H1 (cell line): ENCODE data around the gene ING1. TPM values are rescaled to one million over a fixed set of nuclear protein-coding genes. Genes with fewer than 3 reads are reported as not detected.

ENCODE experiments used
- CTCF ChIA-PET: fragments of 300-600 bp; sonication (Branson Sonifier 250); formaldehyde crosslinking; loops from one replicate; lab custom pipeline; 2021; ENCODE audit not compliant: partially characterized antibody; lab: Charles Lee
- POLR2A ChIA-PET: fragments of 300-600 bp; sonication (Branson Sonifier 250); formaldehyde crosslinking; loops from one replicate; lab custom pipeline; 2021; ENCODE audit warnings: inconsistent platforms; ENCODE audit not compliant: partially characterized antibody; lab: Charles Lee
- DNase-seq, 2 experiments: peaks; one replicate each; pipeline versions ENCODE4 v3.0.0 to v3.0.0-alpha.2; 2010 to 2022; ENCODE audit warnings: low spot score in 2 of 2, low read depth in 1 of 2, mixed read lengths in 1 of 2
- FAIRE-seq: peaks from 2 replicates; lab custom pipeline; 2011; peaks lifted over from hg19 to GRCh38; lab: Jason Lieb, UNC
- H2AFZ ChIP-seq: 2 replicates; pipeline ENCODE4 v1.8.1; 2012; ENCODE audit warnings: low read length, inconsistent platforms
- H2AK5ac ChIP-seq: 2 replicates; pipeline ENCODE4 v1.6.1; 2013; ENCODE audit warnings: low read depth, low read length
- H2BK120ac ChIP-seq: replicated peaks from 2 replicates; pipeline ENCODE3; 2013; ENCODE audit warnings: low read depth, low read length, inconsistent platforms
- H2BK12ac ChIP-seq: 2 replicates; pipeline ENCODE4 v1.6.1; 2013; ENCODE audit warnings: low read depth, low read length
- H2BK15ac ChIP-seq: 2 replicates; pipeline ENCODE4 v1.6.1; 2013; ENCODE audit warnings: low read length
- H2BK20ac ChIP-seq: 2 replicates; pipeline ENCODE4 v1.6.1; 2013; ENCODE audit warnings: low read length
- H2BK5ac ChIP-seq: 2 replicates; pipeline ENCODE4 v1.6.1; 2013; ENCODE audit warnings: low read depth, low read length
- H3K14ac ChIP-seq: 2 replicates; pipeline ENCODE4 v1.6.1; 2013; ENCODE audit warnings: inconsistent platforms; ENCODE audit not compliant: insufficient read length
- H3K18ac ChIP-seq: 2 replicates; pipeline ENCODE4 v1.6.1; 2013; ENCODE audit warnings: low read length; ENCODE audit errors: extremely low read depth
- H3K23ac ChIP-seq: 2 replicates; pipeline ENCODE4 v1.6.1; 2013; ENCODE audit warnings: inconsistent platforms; ENCODE audit not compliant: insufficient read length
- H3K23me2 ChIP-seq: 2 replicates; pipeline ENCODE4 v1.6.1; 2013; ENCODE audit warnings: low read depth, low read length
- H3K27ac ChIP-seq: 2 replicates; pipeline ENCODE4 v1.6.1; 2011; ENCODE audit warnings: low read depth, low read length, inconsistent platforms
- H3K27me3 ChIP-seq, 4 experiments: replicated peaks in 1 of 4; 1 replicate in 1 of 4; 2 replicates in 3 of 4; pipeline versions ENCODE4 v1.6.1 to v1.8.1; 2011 to 2013; ENCODE audit warnings: low read length in 3 of 4, mild to moderate bottlenecking in 3 of 4, inconsistent platforms in 2 of 4, mixed read lengths in 2 of 4, moderate library complexity in 1 of 4; ENCODE audit not compliant: control insufficient read depth in 3 of 4, insufficient read depth in 3 of 4; ENCODE audit errors: extremely low read depth in 1 of 4
- H3K36me3 ChIP-seq, 4 experiments: 2 replicates each; pipeline versions ENCODE4 v1.6.1 to v1.8.1; 2011 to 2013; ENCODE audit warnings: mild to moderate bottlenecking in 4 of 4, low read length in 3 of 4, moderate library complexity in 2 of 4, control low read depth in 1 of 4, inconsistent platforms in 1 of 4; ENCODE audit not compliant: insufficient read depth in 4 of 4, control insufficient read depth in 2 of 4
- H3K4ac ChIP-seq: replicated peaks from 2 replicates; pipeline ENCODE3; 2013; ENCODE audit warnings: low read length, low read depth, mixed read lengths, inconsistent platforms; ENCODE audit not compliant: insufficient read length
- H3K4me1 ChIP-seq, 4 experiments: replicated peaks in 1 of 4; 1 replicate in 1 of 4; 2 replicates in 3 of 4; pipeline versions ENCODE4 v1.6.1 to v1.8.1; 2011 to 2013; ENCODE audit warnings: low read length in 3 of 4, inconsistent platforms in 2 of 4, mixed read lengths in 1 of 4; ENCODE audit not compliant: insufficient read depth in 4 of 4, control insufficient read depth in 3 of 4
- H3K4me2 ChIP-seq, 2 experiments: 2 replicates each; pipeline versions ENCODE4 v1.6.1 to v1.8.1; 2011 to 2013; ENCODE audit warnings: low read depth in 2 of 2, low read length in 2 of 2, control low read depth in 1 of 2, inconsistent platforms in 1 of 2, mild to moderate bottlenecking in 1 of 2; ENCODE audit not compliant: insufficient read depth in 1 of 2
- H3K4me3 ChIP-seq, 4 experiments: fragments of 200-600, 300-600 bp in 1 of 4; sonication (generic), shearing (Covaris generic), sonication (Bioruptor Twin) in 1 of 4; 2 replicates each; pipeline versions ENCODE4 v1.5.1 to v1.8.1; 2011 to 2016; ENCODE audit warnings: low read length in 4 of 4, low read depth in 3 of 4, control low read depth in 2 of 4, inconsistent platforms in 2 of 4, mild to moderate bottlenecking in 2 of 4, mixed read lengths in 1 of 4, moderate library complexity in 1 of 4; ENCODE audit not compliant: insufficient read depth in 2 of 4; ENCODE audit errors: extremely low read depth in 1 of 4
- H3K56ac ChIP-seq: replicated peaks from 2 replicates; pipeline ENCODE3; 2013; ENCODE audit warnings: low read depth, mild to moderate bottlenecking, mixed read lengths, low read length, inconsistent platforms; ENCODE audit not compliant: insufficient read length
- H3K79me1 ChIP-seq: 2 replicates; pipeline ENCODE4 v1.6.1; 2013; ENCODE audit warnings: low read depth, low read length, control low read depth
- H3K79me2 ChIP-seq, 2 experiments: 2 replicates each; pipeline versions ENCODE4 v1.6.1 to v1.8.1; 2012 to 2013; ENCODE audit warnings: low read length in 2 of 2, mild to moderate bottlenecking in 2 of 2, inconsistent platforms in 1 of 2; ENCODE audit not compliant: insufficient read depth in 2 of 2, control insufficient read depth in 1 of 2
- H3K9ac ChIP-seq, 4 experiments: replicated peaks in 1 of 4; 1 replicate in 1 of 4; 2 replicates in 3 of 4; pipeline versions ENCODE4 v1.6.1 to v1.8.1; 2011 to 2013; ENCODE audit warnings: low read depth in 3 of 4, low read length in 3 of 4, control low read depth in 2 of 4, mild to moderate bottlenecking in 2 of 4, moderate library complexity in 2 of 4, inconsistent platforms in 1 of 4; ENCODE audit errors: extremely low read depth in 1 of 4
- H3K9me3 ChIP-seq, 2 experiments: 2 replicates each; pipeline versions ENCODE4 v1.6.1 to v1.8.1; 2012 to 2013; ENCODE audit warnings: mild to moderate bottlenecking in 2 of 2, moderate library complexity in 2 of 2, control low read depth in 1 of 2, inconsistent platforms in 1 of 2, low read depth in 1 of 2, low read length in 1 of 2, mixed read lengths in 1 of 2; ENCODE audit not compliant: insufficient read depth in 2 of 2
- H4K20me1 ChIP-seq, 2 experiments: replicated peaks in 1 of 2; 2 replicates each; pipeline versions ENCODE3 to v1.8.1; 2011 to 2013; ENCODE audit warnings: inconsistent platforms in 2 of 2, low read length in 2 of 2, mild to moderate bottlenecking in 1 of 2; ENCODE audit not compliant: insufficient read depth in 2 of 2, control insufficient read depth in 1 of 2
- H4K5ac ChIP-seq: 2 replicates; pipeline ENCODE4 v1.6.1; 2013; ENCODE audit warnings: low read length, low read depth, mixed read lengths, inconsistent platforms; ENCODE audit not compliant: insufficient read length
- H4K8ac ChIP-seq: 2 replicates; pipeline ENCODE4 v1.8.0; 2013; ENCODE audit warnings: mild to moderate bottlenecking, moderate library complexity, low read length, inconsistent platforms; ENCODE audit not compliant: insufficient read depth; ENCODE audit errors: extremely low read depth
- H4K91ac ChIP-seq: replicated peaks from 2 replicates; pipeline ENCODE3; 2013; ENCODE audit warnings: low read length, mixed read lengths, inconsistent platforms; ENCODE audit not compliant: insufficient read length
- CBX8 ChIP-seq: fragments of 300-800, 300-1000 bp; sonication (generic); IDR thresholded peaks from 2 replicates; pipeline ENCODE4 v1.7.1; 2016; ENCODE audit warnings: low read depth, low read length, borderline replicate concordance
- CHD2 ChIP-seq: IDR thresholded peaks from 2 replicates; pipeline ENCODE4 v1.6.1; 2012; ENCODE audit warnings: low read length, improper control_type of control experiment
- CTCF ChIP-seq, 3 experiments: IDR thresholded peaks; 1 replicate in 2 of 3; 2 replicates in 1 of 3; pipeline versions ENCODE4 v1.5.1 to v1.6.1; 2011; ENCODE audit warnings: low read length in 3 of 3, mild to moderate bottlenecking in 3 of 3, inconsistent platforms in 2 of 3, low read depth in 1 of 3, moderate library complexity in 1 of 3; ENCODE audit not compliant: insufficient read depth in 1 of 3; ENCODE audit errors: control extremely low read depth in 1 of 3
- KDM1A ChIP-seq: fragments of 200-600, 300-600 bp; sonication (generic); IDR thresholded peaks from 2 replicates; pipeline ENCODE4 v1.7.1; 2016; ENCODE audit warnings: mild to moderate bottlenecking, low read length, borderline replicate concordance
- RAD21 ChIP-seq, 2 experiments: IDR thresholded peaks in 1 of 2; conservative IDR thresholded peaks in 1 of 2; 2 replicates each; pipeline ENCODE4 v1.6.1; 2011; ENCODE audit warnings: low read depth in 2 of 2, low read length in 2 of 2, improper control_type of control experiment in 1 of 2, inconsistent platforms in 1 of 2, mild to moderate bottlenecking in 1 of 2, moderate library complexity in 1 of 2
- WGBS, 2 experiments: shearing (Covaris generic) in 1 of 2; methylation state at CpG; one replicate each; pipeline versions ENCODE4 v1.1.6 to v1.1.7; 2013 to 2015; ENCODE audit warnings: low lambda C conversion rate in 2 of 2, mixed read lengths in 2 of 2, inconsistent platforms in 1 of 2, low coverage in 1 of 2, missing lambda C conversion rate in 1 of 2; ENCODE audit not compliant: insufficient replicate concordance in 2 of 2, insufficient coverage in 1 of 2, insufficient read length in 1 of 2; ENCODE audit errors: extremely low coverage in 1 of 2, missing lambda C conversion rate in 1 of 2; 5-methylcytosine and 5-hydroxymethylcytosine counted together
- polyA plus RNA-seq, 7 experiments: library from polyadenylated mRNA; depleted of rRNA in 3 of 7; stranded (reverse) in 5 of 7; unstranded in 2 of 7; fragments of >200 nt in 5 of 7; fragments of 200-250 nt in 2 of 7; gene quantifications; 1 replicate in 5 of 7; 2 replicates in 1 of 7; 4 replicates in 1 of 7; pipeline versions ENCODE4 v1.2.1 to v1.2.3, GENCODE V29; 2011 to 2013; ENCODE audit warnings: missing spikeins in 2 of 7, mixed read lengths in 2 of 7
- total RNA-seq: library from RNA; stranded (reverse); fragmentation: NEBNext Ultra II Directional; extraction: Animal tissue kit (Norgen Biotek cat#: 25700); gene quantifications from 2 replicates; pipeline ENCODE4 v1.2.1, GENCODE V29; 2021

The ING1 gene
- total and polyA plus RNA-seq, 2 of the 8 experiments (the other 6 are each of a cell fraction or from before 2014, with no cell fraction given): 22.3 to 26.6 TPM

- H3K9ac ChIP-seq: no peak overlapping the region
- H2BK5ac ChIP-seq: no peak overlapping the region; the same call in 1 of the 2 replicates
- H2BK12ac ChIP-seq: no peak overlapping the region
- no peak overlapping the region for H2BK120ac ChIP-seq
- H4K20me1 ChIP-seq: peaks cover 3 to 6% of the 10 kb centered on the region in 2 experiments
- FAIRE-seq (peak; percentile 13), DNase-seq (peak in 1 of 2 experiments; percentile 64)
- H3K9me3 ChIP-seq: no peaks in the 10 kb centered on the region
- H3K79me2 ChIP-seq: no peaks in the 10 kb centered on the region
- TF ChIP-seq CHD2 (no peak), RAD21 (IDR thresholded peaks at IDR 0.05 in 1 of 2, conservative IDR thresholded peaks at IDR 0.05 in 1 of 2; ENCODE audit: low read depth in 2 of 2, low read length in 2 of 2) (peak; percentile 50 to 58), KDM1A (peak; percentile 91), CTCF (IDR thresholded peaks at IDR 0.05; ENCODE audit: control extremely low read depth in 1 of 3, insufficient read depth in 1 of 3, low read depth in 1 of 3, low read length in 3 of 3) (peak; percentile 60 to 76 (median 64)), CBX8 (no peak)
- H2AK5ac ChIP-seq: no peak overlapping the region
- peaks cover 8 to 35% (median 20%) of the 10 kb centered on the region in 4 experiments; a peak in 5 of 8 replicates for H3K36me3 ChIP-seq
- CTCF ChIA-PET: interaction anchor here (0.6 to 2.3 kb wide), 23 partner anchors 9 to 464 kb away, joined by 3 to 9 read pairs (median 5); no protein-coding TSS in a partner anchor
- no peaks in the 10 kb centered on the region for H3K79me1 ChIP-seq
- H3K18ac ChIP-seq: no peak overlapping the region
- no peak overlapping the region for H4K8ac ChIP-seq
- H3K14ac ChIP-seq: no peak overlapping the region
- no peak overlapping the region for H3K23ac ChIP-seq
- no peaks in the 10 kb centered on the region for H3K27me3 ChIP-seq
- no peak overlapping the region for H3K4ac ChIP-seq
- no peak overlapping the region for H2BK15ac ChIP-seq
- no peak overlapping the region for H3K27ac ChIP-seq
- H3K56ac ChIP-seq: peak overlapping the region; percentile 12
- H4K91ac ChIP-seq: no peak overlapping the region
- H2BK20ac ChIP-seq: no peak overlapping the region
- 87% methylated on average over 7 of the region's 7 CpGs; no CpG with 5 or more reads in 1 of the 2 experiments for WGBS, 2 experiments
- POLR2A ChIA-PET: no interaction called here
- H2AFZ ChIP-seq: no peak overlapping the region
- no peak overlapping the region for H3K4me2 ChIP-seq
- no peak overlapping the region for H4K5ac ChIP-seq
- no peaks in the 10 kb centered on the region for H3K4me1 ChIP-seq
- H3K4me3 ChIP-seq: no peak overlapping the region
- peaks cover 1% of the 10 kb centered on the region; the same call in 1 of the 2 replicates for H3K23me2 ChIP-seq
Observed at GRCh38 chr13:110680852-110681251, 32.6 kb upstream of the ING1 start.
